Glutamatergic neuron (in vitro differentiated cells): ENCODE data around the gene CRIP1. TPM values are rescaled to one million over a fixed set of nuclear protein-coding genes. Genes with fewer than 3 reads are reported as not detected.

Experiments
- DNase-seq: peaks from one replicate; pipeline ENCODE4 v3.0.0; 2022
- H3K27ac Mint-ChIP-seq: one replicate; pipeline ENCODE4 v1.8.0; 2020; ENCODE audit warnings: mild to moderate bottlenecking, mixed read lengths, inconsistent platforms; ENCODE audit not compliant: unreplicated experiment
- H3K27me3 Mint-ChIP-seq: one replicate; pipeline ENCODE4 v1.8.0; 2020; ENCODE audit warnings: mild to moderate bottlenecking, moderate library complexity, mixed read lengths, inconsistent platforms; ENCODE audit not compliant: unreplicated experiment
- H3K36me3 Mint-ChIP-seq: one replicate; pipeline ENCODE4 v1.8.0; 2020; ENCODE audit warnings: mild to moderate bottlenecking, mixed read lengths, inconsistent platforms; ENCODE audit not compliant: unreplicated experiment
- H3K4me1 Mint-ChIP-seq: one replicate; pipeline ENCODE4 v1.8.0; 2020; ENCODE audit warnings: mild to moderate bottlenecking, low read depth, mixed read lengths, inconsistent platforms; ENCODE audit not compliant: unreplicated experiment
- H3K4me3 Mint-ChIP-seq: one replicate; pipeline ENCODE4 v1.8.0; 2020; ENCODE audit warnings: mild to moderate bottlenecking, mixed read lengths, inconsistent platforms; ENCODE audit not compliant: unreplicated experiment
- H3K9me3 Mint-ChIP-seq: one replicate; pipeline ENCODE4 v1.8.0; 2020; ENCODE audit warnings: mild to moderate bottlenecking, moderate library complexity, mixed read lengths, inconsistent platforms; ENCODE audit not compliant: unreplicated experiment
- CTCF ChIP-seq: fragments of 200-600 bp; sonication (generic); IDR thresholded peaks from one replicate; pipeline ENCODE4 v1.5.0; 2021; ENCODE audit not compliant: partially characterized antibody, unreplicated experiment
- total RNA-seq: library from RNA; stranded (reverse); fragmentation: NEBNext Ultra II Directional; extraction: Animal tissue kit (Norgen Biotek cat#: 25700); gene quantifications from one replicate; pipeline ENCODE4 v1.2.1, GENCODE V29; 2021; ENCODE audit not compliant: unreplicated experiment

CRIP1 gene
- total RNA-seq, 1 donor from 2014 or later = 49.3 TPM

- DNase-seq = no peak
- no peak for TF ChIP-seq CTCF
- Mint-ChIP-seq H3K9me3 (peaks cover 1% of the 10 kb centered on the region), H3K36me3 (no peaks in the 10 kb centered on the region), H3K4me3 (peak overlapping the region; percentile 63), H3K4me1 (no peaks in the 10 kb centered on the region), H3K27ac (no peak overlapping the region), H3K27me3 (peaks cover 9% of the 10 kb centered on the region)
Measured at GRCh38 chr14:105475269-105476096, 11.2 kb upstream of the CRIP1 start.

DNA sequence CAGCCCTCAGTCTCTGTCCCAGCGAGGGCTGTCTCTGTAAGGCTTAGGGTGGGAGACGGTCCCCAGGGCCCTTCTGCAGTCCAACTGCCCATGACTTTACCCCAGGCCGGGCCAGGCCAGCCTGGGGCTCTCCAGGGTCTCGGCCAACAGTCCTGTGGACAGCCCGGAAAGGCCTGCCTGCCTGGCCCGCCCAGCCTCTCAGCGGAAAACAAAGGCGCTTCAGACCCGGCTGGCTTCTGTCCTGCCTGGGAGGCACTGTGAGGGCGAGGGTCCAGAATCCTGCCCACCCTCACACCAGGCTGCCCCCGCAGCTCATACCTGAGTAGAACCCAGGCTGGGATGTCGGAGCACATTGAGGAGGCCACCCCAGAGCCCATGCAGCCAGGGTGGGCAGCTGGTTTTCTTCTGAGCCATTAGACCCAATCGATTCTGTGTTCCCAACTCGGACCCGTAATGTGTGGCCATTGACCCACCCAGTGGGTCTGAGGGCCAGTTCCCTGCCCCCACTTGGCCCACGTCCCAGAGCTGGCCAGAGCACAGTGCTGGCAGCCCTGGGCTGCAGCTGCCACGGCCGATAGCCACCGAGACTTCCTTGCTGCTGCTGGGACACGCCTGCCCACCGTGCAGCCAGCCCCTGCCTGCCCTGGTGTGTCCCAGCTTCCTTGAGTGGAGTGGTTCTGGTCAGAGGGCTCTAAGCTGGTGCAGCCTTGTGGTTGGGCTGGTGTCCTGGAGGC lies 10.4 kb upstream of the CRIP1 start:
- Mint-ChIP-seq H3K27ac (no peak overlapping the region), H3K4me3 (peak overlapping the region; percentile 49), H3K4me1 (no peaks in the 10 kb centered on the region), H3K9me3 (peaks cover 4% of the 10 kb centered on the region), H3K27me3 (peaks cover 13% of the 10 kb centered on the region), H3K36me3 (no peaks in the 10 kb centered on the region)
- DNase-seq = no peak
- TF ChIP-seq CTCF = no peak

- Mint-ChIP-seq H3K27ac (no peak overlapping the region), H3K27me3 (peaks cover 13% of the 10 kb centered on the region), H3K4me3 (peak overlapping the region; percentile 61), H3K4me1 (peaks cover 2% of the 10 kb centered on the region), H3K36me3 (no peaks in the 10 kb centered on the region), H3K9me3 (peaks cover 4% of the 10 kb centered on the region)
- DNase-seq = no peak
- TF ChIP-seq CTCF = no peak
Measured at GRCh38 chr14:105476831-105477659, 9.6 kb upstream of the CRIP1 start.

DNA sequence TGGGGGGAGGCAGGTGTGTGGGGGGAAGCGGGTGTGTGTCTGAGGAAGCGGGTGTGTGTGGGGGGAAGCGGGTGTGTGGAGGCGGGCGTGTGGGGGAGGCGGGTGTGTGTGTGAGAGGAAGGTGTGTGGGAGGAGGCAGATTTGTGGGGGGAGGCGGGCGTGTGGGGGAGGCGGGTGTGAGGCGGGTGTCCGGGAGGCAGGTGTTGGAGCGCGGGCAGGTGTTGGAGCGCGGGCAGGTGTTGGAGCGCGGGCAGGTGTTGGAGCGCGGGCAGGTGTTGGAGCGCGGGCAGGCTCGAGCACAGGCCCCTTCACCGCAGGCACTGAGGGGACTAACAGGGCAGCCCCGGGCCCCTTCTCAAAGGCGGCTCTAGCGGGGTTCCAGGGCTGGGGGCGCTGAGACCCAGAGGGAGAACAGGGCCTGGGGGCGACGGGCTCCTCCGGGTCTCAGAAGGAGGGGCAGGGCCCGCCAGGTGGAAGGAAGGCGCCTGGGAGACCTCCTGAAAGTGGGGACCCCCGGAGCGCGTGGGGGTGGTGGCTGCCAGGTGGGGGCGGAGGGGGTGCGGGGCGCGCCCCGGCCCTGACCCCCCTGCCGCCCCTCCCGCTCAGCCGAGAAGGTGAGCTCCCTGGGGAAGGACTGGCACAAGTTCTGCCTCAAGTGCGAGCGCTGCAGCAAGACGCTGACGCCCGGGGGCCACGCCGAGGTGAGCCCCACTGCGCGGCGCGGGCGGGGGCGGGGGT lies 8.9 kb upstream of the CRIP1 start:
- Mint-ChIP-seq H3K4me3 (peak overlapping the region; percentile 61), H3K9me3 (peaks cover 5% of the 10 kb centered on the region), H3K27me3 (peaks cover 11% of the 10 kb centered on the region), H3K4me1 (peaks cover 5% of the 10 kb centered on the region), H3K36me3 (no peaks in the 10 kb centered on the region), H3K27ac (no peak overlapping the region)
- TF ChIP-seq CTCF = no peak
- no peak for DNase-seq
